K562 (cell line): ENCODE results near the gene FGFRL1. TPM values are rescaled to one million over a fixed set of nuclear protein-coding genes. Genes with fewer than 3 reads are reported as not detected.

ENCODE experiments used
- ATAC-seq: fragments of 200-7000 bp; cut with Tn5 transposase; 3 replicates; pipeline ENCODE4 v1.9.1; 2020; ENCODE audit warnings: moderate library complexity
- BruUV-seq: library from RNA; stranded (reverse); fragments of 400-500 nt; replicated peaks from 2 replicates; lab custom pipeline; 2021; lab: Mats Ljungman, UMichigan
- CTCF ChIA-PET: fragments of 300-600 bp; formaldehyde crosslinking; extraction: SDS; loops from one replicate; lab custom pipeline; 2021; ENCODE audit warnings: low intra/inter-chr PET ratio; lab: Yijun Ruan, JAX
- POLR2A ChIA-PET: fragments of 300-600, 350-650 bp; sonication (Branson Sonifier 250); formaldehyde crosslinking; extraction: SDS; loops from one replicate; lab custom pipeline; 2021; ENCODE audit warnings: antibody characterized with exemption, inconsistent platforms; lab: Yijun Ruan, JAX
- DNase-seq, 4 experiments: peaks; one replicate each; pipeline versions ENCODE4 v3.0.0 to v3.0.0-alpha.2; 2011 to 2018; ENCODE audit warnings: low spot score in 3 of 4, mixed read lengths in 3 of 4; ENCODE audit errors: extremely low read depth in 1 of 4
- FAIRE-seq: peaks from 2 replicates; lab custom pipeline; 2011; peaks lifted over from hg19 to GRCh38; lab: Jason Lieb, UNC
- H2AFZ ChIP-seq: 2 replicates; pipeline ENCODE4 v1.6.0; 2011; ENCODE audit warnings: low read depth, low read length, control low read depth, inconsistent platforms
- H3K27ac ChIP-seq: fragments of 200-600 bp; 3 replicates; pipeline ENCODE4 v1.8.0; 2011; ENCODE audit warnings: low read depth, mild to moderate bottlenecking, control low read depth, inconsistent platforms, low read length, moderate library complexity, mixed read lengths; ENCODE audit errors: extremely low read depth
- H3K27me3 ChIP-seq, 2 experiments: fragments of 300-600 bp in 1 of 2; 2 replicates in 1 of 2; 3 replicates in 1 of 2; pipeline versions ENCODE4 v1.6.0 to v1.8.0; 2011; ENCODE audit warnings: inconsistent platforms in 2 of 2, low read length in 2 of 2, mild to moderate bottlenecking in 1 of 2, mixed read lengths in 1 of 2, moderate library complexity in 1 of 2; ENCODE audit not compliant: control insufficient read depth in 2 of 2, insufficient read depth in 2 of 2
- H3K36me3 ChIP-seq: fragments of 300-600 bp; 3 replicates; pipeline ENCODE4 v1.8.0; 2011; ENCODE audit warnings: mild to moderate bottlenecking, low read length, inconsistent platforms; ENCODE audit not compliant: control insufficient read depth, insufficient read depth
- H3K4me1 ChIP-seq, 2 experiments: fragments of 200-600 bp in 1 of 2; replicated peaks in 1 of 2; 2 replicates in 1 of 2; 3 replicates in 1 of 2; pipeline versions ENCODE4 v1.5.1 to v1.8.0; 2011; ENCODE audit warnings: inconsistent platforms in 2 of 2, low read length in 2 of 2, mild to moderate bottlenecking in 1 of 2, mixed read lengths in 1 of 2, moderate library complexity in 1 of 2; ENCODE audit not compliant: control insufficient read depth in 2 of 2, insufficient read depth in 2 of 2
- H3K4me2 ChIP-seq: 2 replicates; pipeline ENCODE4 v1.6.1; 2011; ENCODE audit warnings: low read length, control low read depth, inconsistent platforms, mixed read lengths; ENCODE audit not compliant: insufficient read depth
- H3K4me3 ChIP-seq: fragments of 200-600 bp; sonication (generic), shearing (Covaris generic); 2 replicates; pipeline ENCODE4 v1.5.1; 2016; ENCODE audit warnings: control low read depth, inconsistent platforms
- H3K79me2 ChIP-seq: fragments of 200-600 bp; 3 replicates; pipeline ENCODE4 v1.8.0; 2011; ENCODE audit warnings: low read length, inconsistent platforms; ENCODE audit not compliant: control insufficient read depth, insufficient read depth
- H3K9ac ChIP-seq, 2 experiments: 2 replicates each; pipeline versions ENCODE4 v1.6.0 to v1.6.1; 2011; ENCODE audit warnings: low read depth in 2 of 2, low read length in 2 of 2, control low read depth in 1 of 2, inconsistent platforms in 1 of 2, mild to moderate bottlenecking in 1 of 2, mixed read lengths in 1 of 2; ENCODE audit not compliant: insufficient read depth in 1 of 2
- H3K9me1 ChIP-seq: one replicate; pipeline ENCODE4 v1.6.0; 2011; ENCODE audit warnings: inconsistent platforms, mild to moderate bottlenecking, low read length, moderate library complexity; ENCODE audit not compliant: control insufficient read depth, insufficient read depth
- H3K9me3 ChIP-seq: replicated peaks from 2 replicates; pipeline ENCODE4 v1.5.1; 2011; ENCODE audit warnings: low read depth, low read length, inconsistent platforms; ENCODE audit not compliant: control insufficient read depth, insufficient read depth
- H4K20me1 ChIP-seq: replicated peaks from 2 replicates; pipeline ENCODE4 v1.6.1; 2011; ENCODE audit warnings: low read length, inconsistent platforms, mixed read lengths; ENCODE audit not compliant: control insufficient read depth, insufficient read depth
- CBX3 ChIP-seq, 2 experiments: IDR thresholded peaks; 1 replicate in 1 of 2; 2 replicates in 1 of 2; pipeline ENCODE4 v1.6.1; 2012; ENCODE audit warnings: inconsistent platforms in 2 of 2, low read length in 2 of 2, borderline replicate concordance in 1 of 2, control low read depth in 1 of 2
- KDM5B ChIP-seq: fragments of 200-600 bp; sonication (generic); IDR thresholded peaks from 2 replicates; pipeline ENCODE4 v1.6.1; 2012; ENCODE audit warnings: low read depth, mild to moderate bottlenecking, moderate library complexity, low read length, control low read depth, inconsistent platforms; ENCODE audit not compliant: insufficient replicate concordance
- MAX ChIP-seq: sonication (generic); formaldehyde crosslinking; IDR thresholded peaks from 2 replicates; pipeline ENCODE4 v1.9.0; 2022; ENCODE audit warnings: mild to moderate bottlenecking, missing genetic modification reagents
- MYC ChIP-seq, 2 experiments: fragments of 250-450 bp in 1 of 2; sonication (Bioruptor Pico) in 1 of 2; IDR thresholded peaks; 2 replicates each; pipeline versions ENCODE4 v1.5.1 to v1.6.1; 2012 to 2021; ENCODE audit warnings: low read depth in 2 of 2, borderline replicate concordance in 1 of 2, improper control_type of control experiment in 1 of 2, low read length in 1 of 2, mild to moderate bottlenecking in 1 of 2, moderate library complexity in 1 of 2
- RUNX1 ChIP-seq: sonication (generic); IDR thresholded peaks from 2 replicates; pipeline ENCODE4 v1.6.1; 2016; ENCODE audit warnings: antibody characterized with exemption, low read depth
- SMARCC2 ChIP-seq: fragments of 450-650 bp; IDR thresholded peaks from 2 replicates; pipeline ENCODE4 v1.6.1; 2017; ENCODE audit warnings: antibody characterized with exemption, moderate library complexity, mild to moderate bottlenecking, low read depth
- ZNF124 ChIP-seq: sonication (generic); formaldehyde crosslinking; IDR thresholded peaks from 2 replicates; pipeline ENCODE4 v1.8.1; 2022; ENCODE audit warnings: missing genetic modification reagents
- ZNF77 ChIP-seq: fragments of 250-450 bp; sonication (Bioruptor Pico); IDR thresholded peaks from 2 replicates; pipeline ENCODE4 v1.5.0; 2020
- ZNF780A ChIP-seq: fragments of 250-450 bp; sonication (Bioruptor Pico); IDR thresholded peaks from 2 replicates; pipeline ENCODE4 v1.5.0; 2021; ENCODE audit warnings: mild to moderate bottlenecking
- WGBS: fragments of 100-300 bp; shearing (Covaris generic); methylation state at CpG from one replicate; pipeline ENCODE4 v1.1.6; 2016; ENCODE audit warnings: low coverage, mixed read lengths; ENCODE audit not compliant: insufficient coverage; ENCODE audit errors: missing lambda C conversion rate; 5-methylcytosine and 5-hydroxymethylcytosine counted together
- in situ Hi-C: fragments of 300-500 bp; cut with MboI; formaldehyde crosslinking; loops from 4 replicates; pipeline ENCODE4 v1.15.0; 2018; ENCODE audit warnings: inconsistent platforms, mixed read lengths
- intact Hi-C: fragments of 100-400 bp; cut with micrococcal nuclease; formaldehyde crosslinking; loops from 2 replicates; pipeline ENCODE4 v1.14.2; 2022
- polyA plus RNA-seq, 8 experiments: library from polyadenylated mRNA; depleted of rRNA in 4 of 8; stranded (reverse) in 5 of 8; unstranded in 3 of 8; fragments of >200 nt; fragmentation: Nextera tagmentation in 2 of 8; fragmentation: Illumina TruSeq in 1 of 8; extraction: Ambion mirVana in 2 of 8; extraction: Trizol in 1 of 8; gene quantifications; 2 replicates each; pipeline versions ENCODE4 v1.2.1 to v1.2.3, GENCODE V29; 2011 to 2014; ENCODE audit warnings: inconsistent platforms in 1 of 8, missing spikeins in 1 of 8
- total RNA-seq, 7 experiments: library from RNA; depleted of rRNA in 6 of 7; stranded (reverse); fragments of >200 nt in 6 of 7; fragmentation: Illumina TruSeq in 2 of 7; extraction: Trizol in 2 of 7; gene quantifications; 2 replicates each; pipeline versions ENCODE4 v1.2.1 to v1.2.3, GENCODE V29; 2011 to 2021; ENCODE audit warnings: low replicate concordance in 1 of 7
- TF ChIP-seq, protein P1 (sequence below): fragments of 450-650 bp; IDR thresholded peaks from 2 replicates; pipeline ENCODE4 v1.6.1; 2016; ENCODE audit warnings: borderline replicate concordance
- TF ChIP-seq, protein P2 (sequence below), 2 experiments: fragments of 450-650 bp; conservative IDR thresholded peaks; 2 replicates each; pipeline ENCODE4 v1.6.1; 2017; ENCODE audit warnings: mild to moderate bottlenecking in 2 of 2, moderate library complexity in 2 of 2
- TF ChIP-seq, protein P3 (sequence below): fragments of 450-650 bp; IDR thresholded peaks from 2 replicates; pipeline ENCODE4 v1.6.1; 2014; ENCODE audit warnings: low read depth, mild to moderate bottlenecking, moderate library complexity, borderline replicate concordance

Gene FGFRL1
- total and polyA plus RNA-seq, 9 of the 15 experiments (the other 6 are each of a cell fraction or from before 2014, with no cell fraction given): 0.34 to 49.9 (median 14.6) TPM

GRCh38 chr4:996030-996996, 15.1 kb upstream of the FGFRL1 start (continued):
- TF ChIP-seq MYC (IDR thresholded peaks at IDR 0.05; ENCODE audit: low read depth, low read length) (peak; percentile 67), MYC (CRISPR knock-in tag; IDR thresholded peaks at IDR 0.05; ENCODE audit: borderline replicate concordance, low read depth) (no peak), CBX3 (IDR thresholded peaks at IDR 0.05; ENCODE audit: borderline replicate concordance in 1 of 2, low read length in 2 of 2) (0 out of 3 replicates have a peak, but pooled peaks of 1 of the 2 experiments have one; percentile 8)

DNA sequence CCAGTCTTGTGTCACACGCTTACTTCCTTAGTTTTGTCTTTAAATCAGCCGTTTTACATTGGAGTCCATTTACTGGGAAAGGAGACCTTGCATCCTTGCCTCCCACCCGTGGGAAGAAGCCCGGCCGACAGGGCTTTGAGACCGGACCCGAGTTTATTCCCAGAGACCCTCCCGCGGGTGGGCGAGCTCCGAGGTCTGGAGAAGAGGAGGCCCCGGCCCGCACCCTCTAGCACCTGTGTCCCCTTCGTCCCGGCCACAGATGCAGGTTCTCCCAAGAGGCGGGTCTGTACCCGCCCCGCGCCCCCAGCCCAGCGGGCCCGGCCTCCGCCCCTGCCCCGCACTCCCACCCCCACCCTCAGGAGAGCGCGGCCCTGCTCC, 14.4 kb upstream of the FGFRL1 start:
- no peak for DNase-seq
- 0 out of 2 replicates have a peak overlapping the region, but pooled peaks have one; percentile 57 for H2AFZ ChIP-seq
- FAIRE-seq: no peak
- H3K9me1 ChIP-seq: no peaks in the 10 kb centered on the region
- peaks cover 41 to 78% of the 10 kb centered on the region in 2 experiments for H3K4me1 ChIP-seq
- no peak; the same call in 2 of the 3 replicates for ATAC-seq
- peak overlapping the region; percentile 81 for H3K27ac ChIP-seq
- POLR2A ChIA-PET: no interaction called here
- H3K79me2 ChIP-seq: peaks cover 23% of the 10 kb centered on the region; the same call in 2 of the 3 replicates
- WGBS: 1% methylated on average over 12 of the region's 25 CpGs
- peak overlapping the region; percentile 47 for H3K4me3 ChIP-seq
- peaks cover 1% of the 10 kb centered on the region; the same call in 1 of the 3 replicates for H3K36me3 ChIP-seq
- no peaks in the 10 kb centered on the region for H3K9me3 ChIP-seq
- CTCF ChIA-PET: no interaction called here
- peak overlapping the region; percentile 77 for H3K4me2 ChIP-seq
- no peaks in the 10 kb centered on the region for H4K20me1 ChIP-seq
- H3K9ac ChIP-seq: peak overlapping the region; percentile 78 to 94
- H3K27me3 ChIP-seq: no peaks in the 10 kb centered on the region
- in situ Hi-C loops: no loop called here
- intact Hi-C loops: loop anchor here (10.0 kb wide), 1 partner anchor 48 kb away; no protein-coding TSS in a partner anchor
- BruUV-seq: no TSS peak
- TF ChIP-seq, protein P1, sequence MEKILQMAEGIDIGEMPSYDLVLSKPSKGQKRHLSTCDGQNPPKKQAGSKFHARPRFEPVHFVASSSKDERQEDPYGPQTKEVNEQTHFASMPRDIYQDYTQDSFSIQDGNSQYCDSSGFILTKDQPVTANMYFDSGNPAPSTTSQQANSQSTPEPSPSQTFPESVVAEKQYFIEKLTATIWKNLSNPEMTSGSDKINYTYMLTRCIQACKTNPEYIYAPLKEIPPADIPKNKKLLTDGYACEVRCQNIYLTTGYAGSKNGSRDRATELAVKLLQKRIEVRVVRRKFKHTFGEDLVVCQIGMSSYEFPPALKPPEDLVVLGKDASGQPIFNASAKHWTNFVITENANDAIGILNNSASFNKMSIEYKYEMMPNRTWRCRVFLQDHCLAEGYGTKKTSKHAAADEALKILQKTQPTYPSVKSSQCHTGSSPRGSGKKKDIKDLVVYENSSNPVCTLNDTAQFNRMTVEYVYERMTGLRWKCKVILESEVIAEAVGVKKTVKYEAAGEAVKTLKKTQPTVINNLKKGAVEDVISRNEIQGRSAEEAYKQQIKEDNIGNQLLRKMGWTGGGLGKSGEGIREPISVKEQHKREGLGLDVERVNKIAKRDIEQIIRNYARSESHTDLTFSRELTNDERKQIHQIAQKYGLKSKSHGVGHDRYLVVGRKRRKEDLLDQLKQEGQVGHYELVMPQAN: no peak
- TF ChIP-seq KDM5B (peak; percentile 20), RUNX1 (no peak), SMARCC2 (no peak), ZNF77 (CRISPR knock-in tag) (no peak), ZNF124 (CRISPR knock-in tag) (no peak), ZNF780A (CRISPR knock-in tag) (no peak), MAX (CRISPR knock-in tag) (no peak)
- TF ChIP-seq, protein P2, sequence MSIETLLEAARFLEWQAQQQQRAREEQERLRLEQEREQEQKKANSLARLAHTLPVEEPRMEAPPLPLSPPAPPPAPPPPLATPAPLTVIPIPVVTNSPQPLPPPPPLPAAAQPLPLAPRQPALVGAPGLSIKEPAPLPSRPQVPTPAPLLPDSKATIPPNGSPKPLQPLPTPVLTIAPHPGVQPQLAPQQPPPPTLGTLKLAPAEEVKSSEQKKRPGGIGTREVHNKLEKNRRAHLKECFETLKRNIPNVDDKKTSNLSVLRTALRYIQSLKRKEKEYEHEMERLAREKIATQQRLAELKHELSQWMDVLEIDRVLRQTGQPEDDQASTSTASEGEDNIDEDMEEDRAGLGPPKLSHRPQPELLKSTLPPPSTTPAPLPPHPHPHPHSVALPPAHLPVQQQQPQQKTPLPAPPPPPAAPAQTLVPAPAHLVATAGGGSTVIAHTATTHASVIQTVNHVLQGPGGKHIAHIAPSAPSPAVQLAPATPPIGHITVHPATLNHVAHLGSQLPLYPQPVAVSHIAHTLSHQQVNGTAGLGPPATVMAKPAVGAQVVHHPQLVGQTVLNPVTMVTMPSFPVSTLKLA (conservative IDR thresholded peaks at IDR 0.05): no peak
- TF ChIP-seq, protein P3, sequence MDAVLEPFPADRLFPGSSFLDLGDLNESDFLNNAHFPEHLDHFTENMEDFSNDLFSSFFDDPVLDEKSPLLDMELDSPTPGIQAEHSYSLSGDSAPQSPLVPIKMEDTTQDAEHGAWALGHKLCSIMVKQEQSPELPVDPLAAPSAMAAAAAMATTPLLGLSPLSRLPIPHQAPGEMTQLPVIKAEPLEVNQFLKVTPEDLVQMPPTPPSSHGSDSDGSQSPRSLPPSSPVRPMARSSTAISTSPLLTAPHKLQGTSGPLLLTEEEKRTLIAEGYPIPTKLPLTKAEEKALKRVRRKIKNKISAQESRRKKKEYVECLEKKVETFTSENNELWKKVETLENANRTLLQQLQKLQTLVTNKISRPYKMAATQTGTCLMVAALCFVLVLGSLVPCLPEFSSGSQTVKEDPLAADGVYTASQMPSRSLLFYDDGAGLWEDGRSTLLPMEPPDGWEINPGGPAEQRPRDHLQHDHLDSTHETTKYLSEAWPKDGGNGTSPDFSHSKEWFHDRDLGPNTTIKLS: no peak
